ENCODE results near the gene E4F1.

DNA sequence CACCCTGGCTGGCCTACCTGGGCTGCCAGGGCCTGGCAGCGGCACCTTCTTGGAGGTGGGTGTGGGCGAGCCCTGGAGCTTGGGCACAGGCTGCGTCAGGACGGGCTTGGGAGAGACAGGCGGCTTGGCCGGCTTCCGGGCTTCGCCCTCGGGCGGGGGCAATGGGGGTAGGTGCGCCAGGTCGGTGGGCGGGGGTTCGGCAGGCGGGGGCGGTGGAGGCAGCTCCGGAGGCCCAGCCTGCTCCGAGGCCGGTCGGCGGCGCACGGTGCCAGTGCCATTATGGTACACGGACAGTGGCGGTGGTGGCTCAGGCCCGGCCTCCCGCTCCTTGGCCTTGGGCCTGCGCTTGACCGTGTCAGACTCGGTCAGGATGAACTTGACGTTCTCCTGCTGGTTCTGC is 43.8 kb upstream of the E4F1 start:
- TF ChIP-seq EZH2 (IDR thresholded peaks at IDR 0.05): no peak
- no peak for TF ChIP-seq POLR2AphosphoS5 (IDR thresholded peaks at IDR 0.05; ENCODE audit: borderline replicate concordance, low read depth, low read length)

Data from SK-N-MC (cell line).